Pancreas (tissue), 10 donors: ENCODE measurements around the gene KAZN. TPM values are rescaled to one million over a fixed set of nuclear protein-coding genes. Genes with fewer than 3 reads are reported as not detected.

Experiments
- ATAC-seq, 4 donors: fragments of 200-7000 bp; cut with Tn5 transposase; one replicate each; pipeline versions ENCODE4 v1.8.0 to v1.9.1; 2020; ENCODE audit warnings: mild to moderate bottlenecking in 4 of 4, moderate library complexity in 4 of 4
- DNase-seq, 6 donors: peaks; one replicate each; pipeline ENCODE4 v3.0.0-alpha.2; 2020
- FAIRE-seq: peaks from 2 replicates; lab custom pipeline; 2012; peaks lifted over from hg19 to GRCh38; lab: Jason Lieb, UNC
- H3K27ac ChIP-seq, 4 donors: fragments of 200-600 bp; sonication (generic); 1 replicate in 3 of 4; 2 replicates in 1 of 4; pipeline versions ENCODE4 v1.5.0 to v1.8.0; 2020
- H3K27me3 ChIP-seq, 4 donors: fragments of 200-600 bp; one replicate each; pipeline ENCODE4 v1.8.0; 2021
- H3K36me3 ChIP-seq, 3 donors: fragments of 200-600 bp; sonication (generic) in 1 of 3; one replicate each; pipeline versions ENCODE4 v1.5.0 to v1.8.0; 2020 to 2021
- H3K4me1 ChIP-seq, 3 donors: fragments of 200-600 bp; one replicate each; pipeline ENCODE4 v1.8.0; 2021
- H3K4me3 ChIP-seq, 4 donors: fragments of 200-600 bp; sonication (generic) in 2 of 4; one replicate each; pipeline versions ENCODE4 v1.5.0 to v1.8.0; 2020 to 2021
- H3K9me3 ChIP-seq, 4 donors: fragments of 200-600 bp; one replicate each; pipeline ENCODE4 v1.8.0; 2021
- CTCF ChIP-seq, 4 donors: fragments of 200-600 bp; sonication (generic) in 3 of 4; IDR thresholded peaks; one replicate each; pipeline versions ENCODE4 v1.5.0 to v1.8.0; 2021; ENCODE audit warnings: antibody characterized with exemption in 4 of 4
- WGBS, 2 donors: extraction: QIAGEN DNeasy Blood & Tissue Kit; methylation state at CpG; one replicate each; pipeline ENCODE4 v1.1.7; 2013; 5-methylcytosine and 5-hydroxymethylcytosine counted together
- intact Hi-C, 3 donors: fragments of 100-400 bp; cut with DNase I; formaldehyde crosslinking; loops; one replicate each; pipeline versions ENCODE4 v1.11.1 to v1.14.2; 2022
- polyA plus RNA-seq, 2 donors: library from polyadenylated mRNA; stranded (reverse); fragments of 200-250 nt; gene quantifications; one replicate each; pipeline ENCODE4 v1.2.3, GENCODE V29; 2013
- total RNA-seq, 6 donors: library from RNA; stranded (reverse); fragmentation: NEBNext Ultra II Directional in 4 of 6; extraction: Animal tissue kit (Norgen Biotek cat#: 25700) in 4 of 6; gene quantifications; one replicate each; pipeline versions ENCODE4 v1.2.1 to v1.2.4, GENCODE V29; 2021 to 2023
- donor health status: healthy with polysubstance abuse.
- donor health status: DM: no; HTN: no; CAD: no; lungs with moderate emphysema.
- donor health status: DM: no; HTN: no; CAD: no.
- donor health status: control.
- donor health status: control.
- donor health status: Bipolar disorder and iron deficiency.
- donor health status: DM: yes; HTN: yes; CAD: no.
- donor health status: DM: no; HTN: no; CAD: no.
- donor health status: DM: no; HTN: no; CAD: no.
- donor health status: DM: yes; HTN: yes; CAD: no.

Gene KAZN
- total and polyA plus RNA-seq, 8 donors: 2.4 to 6.0 (median 4.1) TPM

GRCh38 chr1:14699620-14700019, 101.1 kb downstream of the KAZN start:
- no peak overlapping the region for H3K4me3 ChIP-seq
- H3K36me3 ChIP-seq: no peaks in the 10 kb centered on the region
- DNase-seq (no peak), FAIRE-seq (no peak), ATAC-seq (no peak)
- H3K27me3 ChIP-seq: no peaks in the 10 kb centered on the region
- no peak overlapping the region for H3K27ac ChIP-seq
- no peaks in the 10 kb centered on the region for H3K9me3 ChIP-seq
- TF ChIP-seq CTCF (IDR thresholded peaks at IDR 0.05): no peak
- intact Hi-C loops: no loop called here
- no peaks in the 10 kb centered on the region for H3K4me1 ChIP-seq
- 61 to 67% methylated on average over 8 of the region's 8 CpGs for WGBS, 2 donors

- no peaks in the 10 kb centered on the region for H3K4me1 ChIP-seq
- no peak for ATAC-seq
- H3K36me3 ChIP-seq: no peaks in the 10 kb centered on the region
- FAIRE-seq: no peak
- intact Hi-C loops: no loop called here
- H3K27me3 ChIP-seq: no peaks in the 10 kb centered on the region
- DNase-seq: no peak
- no peaks in the 10 kb centered on the region for H3K9me3 ChIP-seq
- 73 to 81% methylated on average over 1 of the region's 1 CpG for WGBS, 2 donors
- no peak overlapping the region for H3K27ac ChIP-seq
- H3K4me3 ChIP-seq: no peak overlapping the region
- no peak for TF ChIP-seq CTCF (IDR thresholded peaks at IDR 0.05)
Observed at GRCh38 chr1:14704846-14705245, 106.4 kb downstream of the KAZN start.

GRCh38 chr1:14705824-14706223, 107.3 kb downstream of the KAZN start:
- no peaks in the 10 kb centered on the region for H3K4me1 ChIP-seq
- no peaks in the 10 kb centered on the region for H3K27me3 ChIP-seq
- no peaks in the 10 kb centered on the region for H3K9me3 ChIP-seq
- TF ChIP-seq CTCF (IDR thresholded peaks at IDR 0.05): no peak
- H3K27ac ChIP-seq: no peak overlapping the region
- intact Hi-C loops: no loop called here
- FAIRE-seq (no peak), ATAC-seq (no peak), DNase-seq (no peak)
- WGBS, 2 donors: 73 to 80% methylated on average over 5 of the region's 5 CpGs
- no peaks in the 10 kb centered on the region for H3K36me3 ChIP-seq
- no peak overlapping the region for H3K4me3 ChIP-seq

- ATAC-seq (no peak), DNase-seq (no peak), FAIRE-seq (no peak)
- intact Hi-C loops: no loop called here
- no peaks in the 10 kb centered on the region for H3K4me1 ChIP-seq
- no peaks in the 10 kb centered on the region for H3K27me3 ChIP-seq
- no peak overlapping the region for H3K4me3 ChIP-seq
- 53 to 68% methylated on average over 5 of the region's 5 CpGs for WGBS, 2 donors
- H3K36me3 ChIP-seq: no peaks in the 10 kb centered on the region
- H3K9me3 ChIP-seq: no peaks in the 10 kb centered on the region
- no peak for TF ChIP-seq CTCF (IDR thresholded peaks at IDR 0.05)
- H3K27ac ChIP-seq: no peak overlapping the region
Observed at GRCh38 chr1:14706631-14707030, 108.1 kb downstream of the KAZN start.

GRCh38 chr1:14707531-14708445, 109.3 kb downstream of the KAZN start:
- ATAC-seq: no peak
- intact Hi-C loops: no loop called here
- Histone ChIP-seq H3K4me3 (no peak overlapping the region), H3K9me3 (no peaks in the 10 kb centered on the region), H3K36me3 (no peaks in the 10 kb centered on the region), H3K4me1 (no peaks in the 10 kb centered on the region), H3K27ac (no peak overlapping the region), H3K27me3 (no peaks in the 10 kb centered on the region)
- FAIRE-seq: no peak
- no peak for TF ChIP-seq CTCF (IDR thresholded peaks at IDR 0.05)
- no peak for DNase-seq
- WGBS, 2 donors: 67 to 81% methylated on average over 16 of the region's 16 CpGs
